ENCODE data around the gene CCDC102B.

- TF ChIP-seq CTCF (IDR thresholded peaks at IDR 0.05) (no peak), TCF7L2 (IDR thresholded peaks at IDR 0.05; ENCODE audit: low read depth, low read length) (no peak), REST (IDR thresholded peaks at IDR 0.05; ENCODE audit: insufficient read depth in 1 of 2, low read depth in 2 of 2, low read length in 1 of 2) (no peak)
These were observed 89.5 kb downstream of the CCDC102B start for GRCh38 chr18:68887410-68887809.

Measured in Panc1 (cell line).